GM21825 (cell line): ENCODE results near the gene NRN1L.

Experiments
- ATAC-seq: cut with Tn5 transposase; IDR thresholded peaks from one replicate; pipeline ENCODE4 v1.9.1; 2021; ENCODE audit warnings: mild to moderate bottlenecking, moderate library complexity; ENCODE audit not compliant: unreplicated experiment

Gene NRN1L

GRCh38 chr16:67934306-67935100, 49.8 kb downstream of the NRN1L start:
- no peak for ATAC-seq

- no peak for ATAC-seq
These were observed 50.4 kb downstream of the NRN1L start for GRCh38 chr16:67935101-67935401.

GRCh38 chr16:67935402-67936123, 50.9 kb downstream of the NRN1L start:
- peak; percentile 83 for ATAC-seq
